A673 (cell line): ENCODE data around the gene HP.

Experiments used
- EZH2 ChIP-seq: fragments of 200-600 bp; sonication (generic); IDR thresholded peaks from 2 replicates; pipeline ENCODE4 v1.6.1; 2017; ENCODE audit warnings: borderline replicate concordance, low read depth, mild to moderate bottlenecking, mixed read lengths, antibody characterized with exemption, low read length; ENCODE audit not compliant: poor library complexity, severe bottlenecking
- TF ChIP-seq, protein P1 (sequence below): fragments of 300-800, 200-600 bp; sonication (generic); conservative IDR thresholded peaks from 2 replicates; pipeline ENCODE4 v1.5.1; 2017; ENCODE audit warnings: low read depth, mild to moderate bottlenecking, antibody characterized with exemption, low read length, moderate library complexity, mixed read lengths

DNA sequence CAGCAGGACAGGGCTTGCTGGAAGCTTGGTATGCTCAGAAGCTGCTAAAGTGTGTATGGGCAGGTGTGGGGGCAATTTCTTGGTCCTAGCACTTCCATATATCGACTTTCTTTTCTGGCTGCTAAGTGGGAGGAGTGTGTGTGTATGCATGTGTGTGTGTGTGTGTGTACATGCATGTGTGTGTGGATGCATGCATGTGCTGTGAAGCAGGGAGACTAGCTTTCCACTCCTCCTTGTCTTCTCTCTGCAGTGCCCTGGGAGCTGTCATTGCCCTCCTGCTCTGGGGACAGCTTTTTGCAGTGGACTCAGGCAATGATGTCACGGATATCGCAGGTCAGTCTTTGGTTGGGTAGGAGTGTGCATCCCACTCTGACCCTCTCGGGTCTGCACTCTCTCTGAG, 1.6 kb downstream of the HP start:
- TF ChIP-seq, protein P1, sequence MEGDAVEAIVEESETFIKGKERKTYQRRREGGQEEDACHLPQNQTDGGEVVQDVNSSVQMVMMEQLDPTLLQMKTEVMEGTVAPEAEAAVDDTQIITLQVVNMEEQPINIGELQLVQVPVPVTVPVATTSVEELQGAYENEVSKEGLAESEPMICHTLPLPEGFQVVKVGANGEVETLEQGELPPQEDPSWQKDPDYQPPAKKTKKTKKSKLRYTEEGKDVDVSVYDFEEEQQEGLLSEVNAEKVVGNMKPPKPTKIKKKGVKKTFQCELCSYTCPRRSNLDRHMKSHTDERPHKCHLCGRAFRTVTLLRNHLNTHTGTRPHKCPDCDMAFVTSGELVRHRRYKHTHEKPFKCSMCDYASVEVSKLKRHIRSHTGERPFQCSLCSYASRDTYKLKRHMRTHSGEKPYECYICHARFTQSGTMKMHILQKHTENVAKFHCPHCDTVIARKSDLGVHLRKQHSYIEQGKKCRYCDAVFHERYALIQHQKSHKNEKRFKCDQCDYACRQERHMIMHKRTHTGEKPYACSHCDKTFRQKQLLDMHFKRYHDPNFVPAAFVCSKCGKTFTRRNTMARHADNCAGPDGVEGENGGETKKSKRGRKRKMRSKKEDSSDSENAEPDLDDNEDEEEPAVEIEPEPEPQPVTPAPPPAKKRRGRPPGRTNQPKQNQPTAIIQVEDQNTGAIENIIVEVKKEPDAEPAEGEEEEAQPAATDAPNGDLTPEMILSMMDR: no peak
- no peak for TF ChIP-seq EZH2
